ENCODE results near the gene MRPS24.
A peak's percentile ranks its signal among the peaks of the same experiment; 100 is the strongest.

Gene MRPS24

DNA sequence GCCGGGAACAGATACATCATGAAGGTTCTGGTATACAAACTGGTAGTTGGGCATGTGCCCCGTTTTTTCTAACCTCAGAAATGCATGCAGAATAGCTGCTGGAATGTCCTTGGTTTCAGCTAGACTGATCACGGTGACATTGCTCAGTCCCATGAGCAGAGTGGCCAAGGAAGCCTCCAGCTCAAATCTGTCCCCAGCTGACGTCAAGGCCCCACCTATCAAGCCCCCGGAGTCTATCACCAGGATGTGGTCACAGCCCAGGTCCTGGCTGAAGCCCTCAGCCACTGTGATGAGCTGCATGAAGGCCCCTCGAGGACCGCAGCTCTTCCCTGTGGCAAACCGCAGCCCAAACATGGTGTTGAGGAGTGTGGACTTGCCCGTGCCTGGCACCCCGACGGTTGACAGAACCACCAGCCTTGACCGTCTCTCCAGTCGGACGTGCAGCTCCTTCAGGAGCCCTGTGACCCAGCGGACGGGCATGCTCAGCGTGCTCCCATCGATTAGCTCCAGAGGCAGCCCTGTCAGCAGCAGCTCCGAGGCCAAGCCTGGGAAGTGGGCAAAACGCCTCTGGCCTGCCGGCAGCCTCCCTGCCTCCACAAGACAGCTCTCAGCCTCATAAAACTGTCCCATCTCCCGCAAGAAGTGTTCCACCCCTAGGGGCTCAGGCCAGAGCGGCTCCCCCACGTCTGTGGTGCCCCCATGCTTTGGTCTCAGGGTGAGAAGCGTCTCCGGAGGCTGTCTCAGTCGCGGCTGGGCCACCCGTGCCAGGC is 7.8 kb upstream of the MRPS24 start:
- no peak for DNase-seq

DNA sequence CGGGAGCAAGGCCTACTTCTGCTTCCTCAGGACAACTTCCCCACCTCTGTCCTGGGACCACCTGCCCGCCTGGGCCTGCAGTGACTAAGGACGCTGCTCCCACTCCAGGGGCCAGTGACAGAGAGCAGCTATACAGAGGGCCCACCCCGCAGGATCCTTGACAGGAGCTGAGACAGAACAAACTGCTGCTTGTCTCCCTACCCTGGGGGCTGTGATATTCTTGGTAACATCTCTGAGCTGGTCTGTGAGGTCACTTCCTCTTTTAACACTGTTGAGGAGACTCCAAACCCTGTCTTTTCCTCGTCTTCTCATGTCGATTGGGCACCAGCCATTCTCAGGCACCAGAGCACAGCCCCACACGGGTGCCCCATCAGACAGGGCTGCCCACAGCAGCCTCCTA is 6.9 kb upstream of the MRPS24 start:
- DNase-seq = no peak

DNA sequence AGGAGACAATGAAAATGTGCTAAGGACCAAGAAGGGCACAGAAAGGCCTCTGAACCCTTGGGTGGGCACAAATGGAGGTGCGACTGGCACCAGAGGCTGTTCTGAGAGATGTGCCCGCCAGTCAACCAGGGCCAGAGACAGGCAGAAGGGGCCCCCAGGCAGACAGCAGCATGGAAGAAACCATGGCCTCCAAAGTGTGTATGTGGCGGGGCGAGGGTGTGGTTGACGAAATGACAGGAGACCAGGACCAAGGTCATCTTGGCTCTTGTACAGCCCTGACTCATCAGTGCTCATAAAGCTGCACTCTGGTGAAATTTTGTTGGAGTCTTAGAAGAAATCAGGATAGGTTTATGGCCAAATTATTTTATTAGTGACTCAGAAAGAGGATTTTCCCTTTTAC is 4.0 kb upstream of the MRPS24 start:
- DNase-seq = no peak

DNA sequence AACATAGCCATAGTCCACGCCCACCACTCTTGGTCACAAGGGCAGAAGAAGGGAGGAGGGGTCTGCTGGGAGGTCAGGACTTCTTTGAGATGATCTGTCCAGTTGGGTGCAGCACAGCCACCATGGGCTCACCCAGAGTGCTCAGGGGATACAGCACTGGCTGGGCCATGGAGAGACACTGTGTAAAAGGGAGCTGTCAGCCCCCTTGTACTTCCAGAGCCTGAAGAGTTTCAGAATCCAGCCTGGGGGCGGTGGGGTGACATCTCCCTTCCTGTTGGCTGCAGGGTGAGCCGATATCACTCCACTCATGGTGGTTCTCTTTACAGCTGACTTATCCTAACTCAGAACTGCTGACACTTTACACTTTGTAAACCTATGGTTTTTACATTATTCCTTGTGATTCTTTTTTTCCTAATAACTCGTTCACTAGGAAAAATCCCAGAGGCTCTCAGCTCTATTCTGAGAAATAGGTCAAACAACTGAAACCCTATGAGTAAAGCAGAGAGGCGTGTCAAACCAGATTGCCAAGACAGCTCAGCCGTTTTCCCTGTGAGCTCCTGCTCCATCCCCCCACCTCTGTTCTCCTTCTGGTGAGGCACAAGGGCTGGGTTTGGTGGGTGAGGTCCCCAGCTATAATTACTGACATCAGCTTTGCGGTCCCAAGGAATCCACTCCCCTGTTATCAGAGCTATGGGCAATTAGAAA is 3.2 kb upstream of the MRPS24 start:
- peak in 1 of 2 experiments; percentile 29 for DNase-seq

DNA sequence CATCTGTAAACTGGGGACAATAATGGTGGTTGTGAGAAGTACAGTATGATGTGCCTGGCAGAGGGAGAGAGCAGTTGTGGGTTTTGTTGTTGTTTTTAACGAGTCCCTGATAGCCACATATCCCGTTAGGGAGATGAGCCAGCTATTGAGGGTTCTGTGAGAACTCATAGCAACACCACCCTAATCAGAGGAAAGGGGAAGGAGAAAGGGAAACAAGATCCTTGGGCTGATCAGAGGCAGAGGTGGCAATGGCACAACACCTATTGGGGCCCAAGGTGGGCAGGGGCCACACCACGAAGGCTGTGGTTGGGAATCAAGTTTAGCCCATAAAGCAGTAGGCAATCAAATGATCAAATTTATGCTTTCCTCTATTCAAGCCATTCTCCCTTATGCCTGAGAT is 1.7 kb upstream of the MRPS24 start:
- DNase-seq = no peak

DNA sequence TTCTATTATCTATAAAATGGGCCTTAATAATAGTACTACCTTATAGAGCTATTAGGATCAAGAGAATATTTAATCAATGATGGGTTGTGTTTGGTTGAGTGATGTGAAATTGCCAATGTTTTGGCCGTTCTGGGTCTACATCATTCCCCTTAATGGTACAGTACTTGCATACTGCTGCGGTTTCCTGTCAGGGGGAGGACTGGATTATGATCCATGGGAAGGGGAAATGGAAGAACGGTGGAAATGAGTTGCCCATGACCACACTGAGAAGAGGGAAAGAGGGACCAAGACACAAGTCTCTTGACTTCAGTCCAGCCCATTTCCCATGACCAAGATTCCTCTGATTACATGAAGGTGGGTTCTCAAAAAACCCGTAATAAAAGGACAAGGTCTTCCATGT is 999 bp upstream of the MRPS24 start:
- DNase-seq = no peak

DNA sequence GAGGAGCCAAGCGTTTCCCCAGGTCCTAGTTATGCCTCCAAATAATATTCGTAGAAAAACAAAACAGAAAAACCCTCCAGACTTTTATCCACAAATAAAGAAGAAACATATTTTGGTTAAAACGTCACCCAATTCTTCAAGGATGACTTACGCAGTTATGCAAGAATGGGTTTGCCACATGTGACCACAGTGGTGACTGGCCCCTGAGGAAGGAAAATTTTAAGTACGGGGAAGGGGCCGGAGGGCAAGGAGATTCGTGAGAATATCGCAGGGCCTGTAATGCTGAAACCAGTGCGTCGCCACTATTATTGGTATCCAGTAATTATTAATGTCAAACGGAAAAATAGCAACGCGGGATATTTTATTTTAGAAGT is 537 bp upstream of the MRPS24 start:
- DNase-seq = peak in 1 of 2 experiments; percentile 29

DNA sequence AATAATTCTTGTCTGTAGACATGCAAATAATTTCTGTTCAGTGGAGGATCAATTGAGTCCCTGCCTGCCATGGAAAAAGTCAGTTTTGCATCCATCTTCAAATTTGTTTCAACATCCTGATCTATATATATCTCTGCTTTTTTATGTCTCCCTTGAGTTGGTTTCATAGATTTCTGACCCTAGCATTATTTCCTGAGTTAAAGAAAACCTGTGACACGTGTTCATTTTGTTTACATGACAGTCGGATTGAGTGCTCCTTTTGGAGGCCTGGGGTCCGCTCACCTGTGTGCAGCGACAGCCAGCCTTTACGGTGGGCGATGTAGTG is 674 bp downstream of the MRPS24 start:
- DNase-seq = no peak

DNA sequence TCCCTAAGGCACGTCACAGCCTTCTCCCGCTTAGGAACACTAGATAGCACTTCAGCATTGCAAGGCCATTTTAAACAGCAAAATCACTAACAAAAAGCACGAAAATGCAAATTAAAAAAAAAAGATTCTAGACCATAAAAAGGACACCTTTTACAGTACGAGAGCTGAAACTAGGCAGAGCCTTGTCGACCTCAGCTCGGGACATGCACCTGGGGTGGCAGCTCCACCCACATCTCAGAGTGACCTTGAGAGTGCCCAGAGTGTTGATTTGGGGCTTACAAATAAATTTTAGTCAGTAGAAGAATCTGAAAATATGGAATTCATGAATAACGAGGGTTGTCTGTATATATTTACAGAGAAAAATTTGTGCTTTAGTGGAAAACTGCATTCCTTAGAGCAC is 1.1 kb downstream of the MRPS24 start:
- no peak for DNase-seq

DNA sequence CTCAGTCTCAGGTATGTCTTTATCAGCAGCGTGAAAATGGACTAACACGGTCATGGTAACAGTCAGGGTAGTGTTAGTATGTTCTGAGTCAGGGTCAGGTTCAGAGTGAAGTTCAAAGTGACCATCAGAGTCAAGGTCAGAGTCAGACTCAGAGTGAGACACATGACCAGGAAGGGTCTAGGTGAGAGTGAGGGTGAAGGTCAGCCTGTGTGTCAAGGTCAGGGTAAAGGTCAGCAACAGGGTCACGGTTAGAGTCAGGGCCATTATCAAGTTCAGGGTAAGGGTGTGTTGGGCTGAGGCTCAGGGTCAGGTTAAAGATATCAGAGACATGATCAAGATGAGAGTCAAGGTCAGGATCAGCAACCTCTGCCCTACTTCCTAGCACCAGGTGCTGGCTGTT is 4.0 kb downstream of the MRPS24 start:
- DNase-seq = no peak

DNA sequence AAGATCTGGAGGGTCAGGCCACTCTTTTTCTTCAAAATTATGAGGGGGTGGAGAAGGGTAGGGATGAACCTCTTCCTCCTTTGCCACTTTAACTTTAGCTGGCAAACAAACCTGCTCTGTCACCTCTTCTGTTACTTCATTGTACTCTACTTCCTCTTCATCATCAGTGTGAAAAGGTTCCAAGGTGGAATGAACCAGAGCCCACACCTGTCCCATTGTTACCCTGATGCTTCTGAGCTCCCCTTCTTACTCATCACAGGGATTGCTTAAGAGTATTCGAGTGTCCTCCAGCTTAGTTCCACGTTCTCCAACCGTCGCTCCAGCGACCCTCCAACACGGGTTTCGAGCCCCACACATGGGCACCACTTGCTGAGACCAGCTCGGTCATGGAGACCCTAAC is 5.2 kb downstream of the MRPS24 start:
- no peak for DNase-seq

DNA sequence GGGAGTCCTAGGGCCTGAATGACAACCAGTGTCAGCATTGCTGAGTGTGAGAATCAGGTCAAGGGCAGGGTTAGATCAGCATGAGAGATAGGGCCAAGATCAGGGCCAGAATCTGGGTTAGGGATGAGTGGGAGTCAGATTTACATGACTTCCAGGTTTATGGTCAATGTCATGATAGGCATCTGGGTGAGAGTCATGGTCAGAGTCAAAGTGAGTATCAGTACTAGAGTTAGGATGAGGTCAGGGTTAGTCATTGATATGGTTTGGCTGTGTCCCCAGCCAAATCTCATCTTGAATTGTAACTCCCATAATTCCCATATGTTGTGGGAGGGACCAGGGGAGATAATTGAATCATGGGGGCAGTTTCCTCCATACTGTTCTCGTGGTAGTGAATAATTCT is 12.3 kb downstream of the MRPS24 start:
- DNase-seq = peak in 1 of 2 experiments; percentile 33

DNA sequence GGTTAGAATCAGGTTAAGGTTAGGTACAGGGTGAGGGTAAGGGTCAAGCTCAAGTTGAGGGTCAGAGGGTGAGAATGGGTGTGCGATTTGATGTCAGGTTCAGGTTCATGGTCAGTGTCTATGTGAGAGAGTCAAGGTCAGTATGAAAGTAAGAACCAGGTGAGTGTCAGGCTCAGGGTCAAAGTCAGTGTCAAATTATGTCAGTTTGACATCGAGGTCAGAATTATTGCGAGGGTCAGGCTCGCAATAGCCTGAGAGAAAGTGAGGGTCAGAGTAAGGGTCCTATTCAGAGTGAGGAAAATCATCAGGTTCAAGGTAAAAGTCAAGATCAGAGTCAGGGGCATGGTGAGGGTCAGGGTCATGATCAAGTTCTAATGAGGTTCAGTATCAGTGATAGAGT is 13.0 kb downstream of the MRPS24 start:
- DNase-seq = no peak

DNA sequence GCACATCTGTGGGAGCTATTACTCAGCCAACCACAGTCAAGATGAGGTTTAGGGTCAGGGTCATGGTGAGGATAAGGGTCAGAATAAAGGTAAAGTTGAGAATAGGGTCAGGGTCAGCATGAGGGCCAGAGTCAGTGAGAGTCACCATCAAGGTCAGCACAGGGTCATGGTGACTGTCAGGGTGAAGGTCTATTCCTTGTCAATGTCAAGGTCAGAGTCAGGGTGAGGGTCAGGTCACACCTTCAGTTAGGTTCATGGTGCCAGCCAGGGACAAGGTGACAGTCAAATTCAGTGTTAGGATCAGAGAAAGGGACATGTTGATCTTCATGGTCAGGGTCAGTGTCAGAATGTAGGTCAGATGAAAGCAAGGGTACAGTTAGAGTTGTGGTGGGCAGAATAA is 14.1 kb downstream of the MRPS24 start:
- no peak for DNase-seq

DNA sequence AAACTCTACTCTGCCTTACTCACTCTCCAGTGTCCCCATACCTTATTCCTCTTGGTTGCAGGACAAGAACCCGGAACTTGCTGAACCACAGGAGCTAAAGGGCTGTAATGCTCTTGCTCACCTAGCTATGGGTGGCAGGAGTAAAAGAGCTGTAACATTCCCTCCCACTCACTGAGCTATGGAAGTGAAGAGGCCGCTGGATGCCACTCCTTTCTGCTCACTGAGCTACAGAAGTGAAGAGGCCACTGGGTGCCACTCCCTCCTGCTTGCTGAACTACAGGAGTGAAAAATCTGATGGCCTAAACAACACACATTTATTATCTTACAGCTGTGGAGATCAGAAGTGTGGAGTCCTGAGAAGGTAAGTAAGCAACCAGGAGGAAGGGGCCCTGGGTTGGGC is 17.5 kb downstream of the MRPS24 start:
- no peak for DNase-seq

DNA sequence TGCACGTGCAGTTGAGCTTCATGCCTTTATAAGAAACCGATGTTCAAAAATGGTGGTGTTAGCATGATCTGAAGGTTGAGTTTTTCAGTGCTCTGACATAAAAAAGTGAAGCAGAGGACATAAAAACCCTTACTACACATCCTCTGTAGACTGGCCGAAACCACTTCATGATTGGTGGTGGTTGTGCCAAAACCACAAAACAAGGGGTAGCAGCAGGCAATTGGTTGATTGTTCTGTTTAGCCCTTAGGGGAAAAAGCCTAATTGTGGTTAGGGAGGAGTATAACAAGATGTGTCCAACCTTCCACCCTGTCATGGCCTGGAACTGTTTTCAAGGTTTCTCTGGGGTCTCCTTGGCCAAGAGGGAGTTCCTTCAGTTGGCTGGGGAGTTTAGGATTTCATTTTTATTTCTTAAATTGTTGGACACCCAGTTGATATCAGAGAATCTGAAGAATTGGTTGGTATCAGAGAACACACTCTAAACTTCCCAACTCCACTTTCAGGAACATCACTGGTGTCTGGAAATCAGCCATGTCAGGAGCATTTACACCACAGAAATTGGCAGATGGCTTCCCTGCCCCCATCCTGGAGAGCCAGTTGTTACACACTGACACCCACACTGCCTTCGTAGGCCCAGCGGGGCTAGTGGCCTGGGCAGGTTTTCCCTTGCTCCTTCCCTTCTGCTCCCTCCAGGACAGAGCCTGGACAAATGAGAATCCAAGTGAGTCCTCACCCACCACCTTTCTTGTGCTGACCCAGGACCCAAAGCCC is 18.8 kb downstream of the MRPS24 start:
- DNase-seq = no peak

DNA sequence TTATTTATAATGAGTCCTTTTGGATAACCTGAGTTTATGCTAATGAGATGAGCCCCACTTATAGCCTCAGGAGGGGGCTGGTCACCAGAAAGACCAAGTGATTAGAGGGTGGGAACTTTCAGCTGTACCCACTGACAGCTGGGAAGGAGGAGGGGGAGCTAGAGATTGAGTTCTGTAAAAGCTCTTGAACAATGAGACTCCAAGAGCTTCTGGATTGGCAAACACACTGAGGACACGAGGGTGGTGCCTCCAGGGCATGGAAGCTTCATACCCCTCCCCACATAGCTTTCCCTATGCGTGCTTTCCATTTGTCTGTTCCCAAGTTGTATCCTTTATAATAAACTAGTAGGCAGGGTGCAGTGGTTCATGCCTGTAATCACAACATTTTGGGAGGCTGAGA is 20.3 kb downstream of the MRPS24 start:
- no peak for DNase-seq

DNA sequence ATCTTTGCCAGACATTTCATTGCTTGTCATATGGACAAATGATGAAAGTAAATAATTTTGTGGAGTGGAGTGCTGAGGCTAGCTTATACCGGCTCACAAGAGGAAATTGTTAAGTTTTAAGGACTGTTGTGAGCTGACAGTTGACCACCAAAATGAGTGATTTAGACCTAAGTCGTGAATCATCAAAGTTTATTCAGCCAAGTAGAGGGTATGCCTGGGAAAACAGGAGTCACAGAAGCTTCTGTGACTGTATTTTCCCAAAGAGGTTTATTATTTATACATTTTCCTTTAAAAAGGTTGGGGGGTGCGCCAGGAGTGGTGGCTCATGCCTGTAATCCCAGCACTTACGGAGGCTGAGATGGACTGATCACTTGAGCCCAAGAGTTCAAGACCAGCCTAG is 21.8 kb downstream of the MRPS24 start:
- no peak for DNase-seq

DNA sequence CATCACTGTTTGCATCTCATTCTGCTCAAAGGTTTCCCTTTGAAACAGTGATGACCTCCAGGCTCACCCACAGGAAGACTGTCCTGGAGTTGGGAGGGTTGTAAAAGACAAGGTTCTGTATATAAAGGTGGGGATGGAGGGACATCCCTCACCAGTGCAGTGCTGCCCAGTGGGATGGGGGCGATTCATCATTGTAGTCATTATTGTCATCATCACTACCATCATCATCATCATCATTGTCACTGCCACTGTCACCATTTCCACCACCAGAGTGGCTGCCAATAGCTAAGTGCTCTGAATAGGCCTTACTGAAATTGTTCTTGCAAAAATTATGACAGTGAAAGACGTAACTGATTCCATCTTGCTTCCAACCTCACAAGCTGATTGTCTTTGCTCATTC is 24.7 kb downstream of the MRPS24 start:
- no peak for DNase-seq

DNA sequence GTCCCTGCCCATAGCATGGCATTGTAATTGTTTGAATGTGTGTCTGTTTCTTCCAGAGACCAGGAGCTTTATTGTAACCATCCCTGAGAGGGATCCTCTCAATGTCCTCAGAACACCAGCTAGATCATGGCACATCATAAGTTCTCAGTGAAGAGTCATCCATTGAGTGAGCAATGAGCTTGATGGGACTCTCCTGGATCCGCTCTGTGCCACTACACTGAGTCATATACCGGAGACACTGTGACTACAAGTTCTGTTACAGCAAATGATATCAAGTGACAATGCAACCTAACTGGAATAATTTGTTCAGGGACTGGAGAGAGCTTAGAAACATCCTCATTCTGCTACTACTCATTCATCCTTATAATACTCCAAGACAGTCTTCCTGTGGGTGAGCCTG is 25.1 kb downstream of the MRPS24 start:
- no peak for DNase-seq

DNA sequence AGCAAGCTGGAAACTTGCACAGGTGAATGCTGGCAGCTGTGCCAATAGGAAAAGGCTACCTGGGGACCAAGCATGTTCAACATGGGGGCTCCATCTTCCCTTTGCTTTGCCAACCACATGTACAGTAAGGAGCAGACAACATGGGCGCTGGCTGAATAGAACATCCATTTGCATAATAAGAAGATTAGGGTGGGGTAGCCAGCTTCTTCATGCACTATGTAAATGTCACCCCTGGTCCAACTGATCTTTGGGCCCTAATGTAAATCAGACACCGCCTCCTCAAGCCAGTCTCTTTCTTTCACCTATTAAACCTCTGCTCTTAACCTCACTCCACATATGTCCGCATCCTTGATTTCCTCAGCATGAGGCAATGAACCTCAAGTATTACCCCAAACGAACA is 26.0 kb downstream of the MRPS24 start:
- DNase-seq = no peak

DNA sequence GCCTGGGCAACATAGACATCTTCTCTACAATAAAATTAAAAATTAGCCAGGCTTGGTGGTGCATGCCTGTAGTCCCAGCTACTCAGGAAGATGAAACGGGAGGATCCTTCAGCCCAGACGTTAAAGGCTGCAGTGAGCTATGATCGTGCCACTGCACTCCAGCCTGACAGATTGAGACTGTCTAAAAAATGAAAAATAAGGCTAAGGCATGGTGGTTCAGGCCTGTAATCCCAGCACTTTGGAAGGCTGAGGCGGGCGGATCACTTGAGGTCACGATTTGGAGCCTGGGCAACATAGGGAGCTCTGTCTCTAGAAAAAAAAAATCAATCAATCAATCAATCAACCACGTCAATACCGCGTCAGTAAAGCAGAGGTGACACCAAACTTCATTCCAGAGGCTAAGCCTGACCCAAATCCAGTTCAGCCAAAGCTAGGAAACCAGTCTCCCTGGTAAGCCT is 31.1 kb downstream of the MRPS24 start:
- DNase-seq = no peak

DNA sequence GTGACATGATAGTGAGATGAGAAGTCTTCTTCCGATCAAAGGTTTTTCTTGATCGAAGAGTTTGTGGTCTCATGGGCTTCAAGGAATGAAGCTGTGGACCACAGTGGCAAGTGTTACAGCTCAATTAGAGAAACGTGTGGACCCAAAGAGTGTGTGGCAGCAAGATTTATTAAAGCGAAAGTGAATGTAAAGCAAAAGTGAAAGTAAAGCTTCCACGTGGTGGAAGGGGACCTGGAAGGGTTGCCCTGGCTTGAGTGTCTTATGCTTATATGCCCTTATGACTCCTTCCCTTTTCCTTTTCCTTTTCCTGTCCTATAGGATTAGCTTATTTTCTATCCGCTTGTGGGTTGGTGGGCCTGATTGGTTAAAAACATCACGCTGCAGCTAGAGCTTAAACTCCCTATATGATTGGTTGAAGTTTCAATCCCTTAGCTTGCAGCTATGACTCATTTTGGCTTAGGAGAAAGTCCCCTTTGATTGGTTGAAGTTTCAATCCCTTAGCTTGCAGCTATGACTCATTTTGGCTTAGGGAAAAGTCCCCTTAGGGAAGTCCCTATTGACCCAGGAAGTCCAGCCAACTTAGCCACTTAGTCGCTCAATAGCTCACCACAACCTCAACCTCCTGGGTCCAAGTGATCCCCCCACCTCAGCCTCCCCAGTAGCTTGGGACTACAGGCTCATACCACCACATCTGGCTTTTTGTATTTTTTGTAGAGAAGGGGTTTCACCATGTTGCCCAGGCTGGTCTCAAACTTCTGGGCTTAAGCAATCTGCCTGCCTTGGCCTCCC is 34.7 kb downstream of the MRPS24 start:
- DNase-seq = peak; percentile 61 to 63
